GM12892 (cell line): ENCODE data around the gene MYBPC2.

ENCODE experiments used
- POLR2A ChIP-seq: IDR thresholded peaks from 2 replicates; pipeline ENCODE4 v1.6.1; 2011; ENCODE audit warnings: low read depth, low read length, control low read depth
- POLR2AphosphoS5 ChIP-seq: IDR thresholded peaks from 2 replicates; pipeline ENCODE4 v1.6.1; 2011; ENCODE audit warnings: low read depth, low read length, control low read depth

DNA sequence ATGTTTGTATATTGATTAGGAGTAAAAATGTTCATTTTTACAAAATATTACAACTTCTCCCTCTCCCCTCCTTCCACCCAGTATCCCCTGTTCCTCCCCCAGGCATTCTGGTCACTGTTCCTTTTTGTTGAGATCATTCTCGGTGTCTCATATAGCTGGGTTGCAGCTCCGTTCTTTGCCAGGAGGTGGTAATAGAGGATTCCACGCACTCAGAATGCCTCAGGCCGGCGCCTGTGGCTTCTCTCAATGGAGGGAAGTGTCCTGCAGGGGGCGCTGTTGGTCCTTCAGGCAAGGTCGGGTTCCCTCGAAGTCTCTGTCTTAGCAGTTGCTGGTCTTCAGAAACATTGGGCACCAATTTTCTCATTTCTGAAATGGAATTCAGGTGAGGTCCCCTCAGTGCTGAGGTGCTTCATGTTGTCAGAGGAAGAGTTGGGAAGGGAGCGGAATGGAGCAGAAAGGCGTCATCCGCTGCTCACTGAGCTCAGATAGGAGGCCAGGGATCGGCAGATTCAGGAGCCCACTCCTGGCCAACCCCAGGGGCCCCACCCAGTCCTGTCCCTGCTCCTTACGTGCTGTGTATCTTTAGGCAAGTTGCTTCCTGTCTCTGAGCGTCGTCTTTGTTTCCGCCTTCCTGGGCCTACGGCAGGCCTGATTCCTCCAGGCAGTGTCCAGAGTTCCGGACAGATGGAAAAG, 54.3 kb downstream of the MYBPC2 start:
- TF ChIP-seq POLR2A (no peak), POLR2AphosphoS5 (no peak)
